CD4-positive, alpha-beta T cell (primary cell): ENCODE results near the gene AGAP1. TPM values are rescaled to one million over a fixed set of nuclear protein-coding genes. Genes with fewer than 3 reads are reported as not detected.

Experiments used
- ATAC-seq: fragments of 200-7000 bp; cut with Tn5 transposase; one replicate; pipeline ENCODE4 v1.10.0; 2022; ENCODE audit warnings: mild to moderate bottlenecking; ENCODE audit not compliant: poor library complexity
- CTCF ChIA-PET: fragments of 350-600 bp; sonication (Branson Sonifier 250); formaldehyde crosslinking; loops from one replicate; lab custom pipeline; 2021; ENCODE audit warnings: antibody characterized with exemption, inconsistent platforms; lab: Charles Lee
- POLR2A ChIA-PET: fragments of 350-600 bp; sonication (Branson Sonifier 250); formaldehyde crosslinking; loops from one replicate; lab custom pipeline; 2021; ENCODE audit warnings: antibody characterized with exemption, inconsistent platforms; lab: Charles Lee
- DNase-seq, 14 experiments: peaks; one replicate each; pipeline ENCODE4 v3.0.0-alpha.2; 2013 to 2020; ENCODE audit warnings: mixed read lengths in 2 of 14
- H3K27ac ChIP-seq, 2 donors: one replicate each; pipeline versions ENCODE4 v1.5.1 to v1.7.0; 2013; ENCODE audit warnings: low read length in 2 of 2, low read depth in 1 of 2, mild to moderate bottlenecking in 1 of 2
- H3K27me3 ChIP-seq, 2 experiments: 1 replicate in 1 of 2; 2 replicates in 1 of 2; pipeline versions ENCODE4 v1.6.1 to v1.7.0; 2013; ENCODE audit warnings: low read length in 2 of 2, control low read depth in 1 of 2, mild to moderate bottlenecking in 1 of 2, moderate library complexity in 1 of 2; ENCODE audit not compliant: insufficient read depth in 2 of 2, control insufficient read depth in 1 of 2
- H3K36me3 ChIP-seq: one replicate; pipeline ENCODE4 v1.6.1; 2013; ENCODE audit warnings: low read length, control low read depth; ENCODE audit not compliant: insufficient read depth
- H3K4me1 ChIP-seq: one replicate; pipeline ENCODE4 v1.6.1; 2013; ENCODE audit warnings: low read length, control low read depth; ENCODE audit not compliant: insufficient read depth
- H3K4me3 ChIP-seq: one replicate; pipeline ENCODE4 v1.5.1; 2013; ENCODE audit warnings: mild to moderate bottlenecking, low read length, moderate library complexity
- H3K9me3 ChIP-seq, 2 experiments: 1 replicate in 1 of 2; 2 replicates in 1 of 2; pipeline versions ENCODE4 v1.6.1 to v1.7.0; 2013; ENCODE audit warnings: low read length in 2 of 2, mild to moderate bottlenecking in 2 of 2, control low read depth in 1 of 2, moderate library complexity in 1 of 2; ENCODE audit not compliant: control insufficient read depth in 1 of 2, insufficient read depth in 1 of 2
- H3K27ac Mint-ChIP-seq: one replicate; pipeline ENCODE4 v1.8.0; 2020; ENCODE audit warnings: mixed read lengths
- H3K27me3 Mint-ChIP-seq: one replicate; pipeline ENCODE4 v1.8.0; 2021; ENCODE audit warnings: mixed read lengths
- H3K36me3 Mint-ChIP-seq: one replicate; pipeline ENCODE4 v1.8.0; 2021; ENCODE audit warnings: low read depth, mixed read lengths
- H3K4me1 Mint-ChIP-seq: one replicate; pipeline ENCODE4 v1.8.0; 2021; ENCODE audit warnings: low read depth, mixed read lengths
- H3K4me3 Mint-ChIP-seq: one replicate; pipeline ENCODE4 v1.8.0; 2020; ENCODE audit warnings: mild to moderate bottlenecking, mixed read lengths
- H3K9me3 Mint-ChIP-seq: one replicate; pipeline ENCODE4 v1.8.0; 2020; ENCODE audit warnings: mixed read lengths
- CTCF ChIP-seq: fragments of 200-600 bp; IDR thresholded peaks from one replicate; pipeline ENCODE4 v1.8.0; 2022; ENCODE audit warnings: antibody characterized with exemption, mild to moderate bottlenecking
- intact Hi-C, 2 experiments: fragments of 100-400 bp; cut with DNase I in 1 of 2; cut with micrococcal nuclease in 1 of 2; formaldehyde crosslinking; loops; one replicate each; pipeline versions ENCODE4 v1.15.1 to v1.9.0; 2023 to 2025; cut with DNase I, micrococcal nuclease
- total RNA-seq, 174 experiments: library from RNA in 2 of 174; stranded (reverse) in 2 of 174; gene quantifications; one replicate each; pipeline ENCODE4 v1.2.3 and lab custom pipeline; 2021 to 2026

The AGAP1 gene
- total RNA-seq, 2 experiments from 2014 or later, result 2.6 to 3.1 TPM

GRCh38 chr2:235582081-235582686 is 88.3 kb downstream of the AGAP1 start:
- H3K4me3 ChIP-seq, result no peak overlapping the region
- H3K36me3 ChIP-seq, result no peaks in the 10 kb centered on the region
- H3K27ac ChIP-seq, result no peak overlapping the region
- no peaks in the 10 kb centered on the region for H3K9me3 Mint-ChIP-seq
- no peaks in the 10 kb centered on the region for H3K36me3 Mint-ChIP-seq
- no peak for TF ChIP-seq CTCF
- ChIA-PET CTCF (no interaction called here), POLR2A (no interaction called here)
- H3K4me1 ChIP-seq, result no peaks in the 10 kb centered on the region
- intact Hi-C loops, result no loop called here
- ATAC-seq (no peak), DNase-seq (no peak)
- H3K27ac Mint-ChIP-seq, result no peak overlapping the region
- H3K4me1 Mint-ChIP-seq, result no peaks in the 10 kb centered on the region
- H3K4me3 Mint-ChIP-seq, result no peak overlapping the region
- H3K27me3 Mint-ChIP-seq, result peaks cover 4% of the 10 kb centered on the region
- peaks cover 0 to 2% of the 10 kb centered on the region in 2 experiments for H3K27me3 ChIP-seq
- H3K9me3 ChIP-seq, result no peaks in the 10 kb centered on the region

- Mint-ChIP-seq H3K9me3 (no peaks in the 10 kb centered on the region), H3K27ac (no peak overlapping the region), H3K27me3 (peaks cover 4% of the 10 kb centered on the region), H3K4me3 (no peak overlapping the region), H3K4me1 (no peaks in the 10 kb centered on the region), H3K36me3 (no peaks in the 10 kb centered on the region)
- Histone ChIP-seq H3K27me3 (peaks cover 0 to 2% of the 10 kb centered on the region in 2 experiments), H3K4me1 (no peaks in the 10 kb centered on the region), H3K36me3 (no peaks in the 10 kb centered on the region), H3K27ac (no peak overlapping the region), H3K4me3 (no peak overlapping the region), H3K9me3 (no peaks in the 10 kb centered on the region)
- POLR2A ChIA-PET, result no interaction called here
- CTCF ChIA-PET, result no interaction called here
- no peak for DNase-seq
- ATAC-seq, result no peak
- no peak for TF ChIP-seq CTCF
- intact Hi-C loops, result no loop called here
Observed at GRCh38 chr2:235582729-235583128, 88.9 kb downstream of the AGAP1 start.

- intact Hi-C loops, result no loop called here
- Histone ChIP-seq H3K9me3 (no peaks in the 10 kb centered on the region), H3K27me3 (peaks cover 0 to 2% of the 10 kb centered on the region in 2 experiments), H3K4me3 (no peak overlapping the region), H3K27ac (no peak overlapping the region), H3K4me1 (no peaks in the 10 kb centered on the region), H3K36me3 (no peaks in the 10 kb centered on the region)
- DNase-seq, result no peak
- H3K9me3 Mint-ChIP-seq, result no peaks in the 10 kb centered on the region
- H3K27me3 Mint-ChIP-seq, result peaks cover 4% of the 10 kb centered on the region
- H3K4me3 Mint-ChIP-seq, result no peak overlapping the region
- H3K36me3 Mint-ChIP-seq, result no peaks in the 10 kb centered on the region
- TF ChIP-seq CTCF, result no peak
- no peaks in the 10 kb centered on the region for H3K4me1 Mint-ChIP-seq
- no peak for ATAC-seq
- CTCF ChIA-PET, result no interaction called here
- no peak overlapping the region for H3K27ac Mint-ChIP-seq
- POLR2A ChIA-PET, result no interaction called here
Observed at GRCh38 chr2:235583144-235583543, 89.3 kb downstream of the AGAP1 start.
